Measurements from ENCODE around the gene DUS1L.

The DUS1L gene

DNA sequence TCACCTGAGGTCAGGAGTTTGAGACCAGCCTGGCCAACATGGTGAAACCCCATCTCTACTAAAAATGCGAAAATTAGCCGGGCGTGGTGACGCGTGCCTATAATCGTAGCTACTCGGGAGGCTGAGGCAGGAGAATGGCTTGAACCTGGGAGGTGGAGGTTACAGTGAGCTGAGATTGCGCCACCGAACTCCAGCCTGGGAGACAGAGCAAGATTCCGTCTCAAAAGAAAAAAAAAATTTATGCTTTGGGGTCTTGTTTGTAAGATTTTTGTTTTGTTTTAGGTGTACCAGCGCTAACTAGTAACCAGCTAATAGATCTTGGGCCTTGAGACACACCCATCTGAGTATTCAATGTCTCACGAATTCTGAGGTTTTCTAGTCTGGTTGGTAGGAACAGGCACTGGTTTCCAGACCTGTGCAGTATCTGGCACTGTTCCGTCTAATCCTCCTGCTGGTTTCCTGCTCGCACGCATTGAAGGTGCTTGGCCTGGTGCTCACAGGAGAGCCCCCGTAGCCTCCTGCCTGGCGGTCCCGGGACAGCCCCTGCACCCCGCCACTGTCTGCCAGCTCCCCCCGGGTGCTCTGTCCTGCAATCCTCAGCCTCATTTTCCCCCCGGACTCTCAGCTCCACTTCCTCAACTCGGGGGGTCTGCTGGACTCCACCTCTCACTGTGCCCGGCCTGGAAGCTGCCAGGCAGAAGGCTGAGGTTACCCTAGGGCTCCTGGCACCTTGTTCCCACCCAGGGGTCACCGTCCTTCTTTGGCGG lies 10.6 kb upstream of the DUS1L start:
- no peak for DNase-seq

DNA sequence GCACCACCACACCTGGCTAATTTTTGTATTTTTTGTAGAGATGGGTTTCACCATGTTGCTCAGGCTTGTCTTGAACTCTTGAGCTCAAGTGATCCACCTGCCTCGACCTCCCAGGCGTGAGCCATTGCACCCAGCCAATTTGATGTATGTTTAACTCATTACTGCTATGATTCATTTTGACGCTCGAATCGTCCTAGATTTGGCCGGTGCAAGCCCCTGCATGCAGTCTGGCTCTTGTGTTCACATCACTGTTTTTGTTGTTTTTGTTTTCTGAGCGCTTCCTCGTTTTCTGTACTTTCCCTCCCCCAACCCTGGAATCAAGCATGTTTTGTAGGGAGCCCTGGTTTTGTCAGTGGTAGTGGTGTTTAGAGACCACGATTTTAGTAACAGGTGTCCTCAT lies 7.8 kb upstream of the DUS1L start:
- DNase-seq: no peak

DNA sequence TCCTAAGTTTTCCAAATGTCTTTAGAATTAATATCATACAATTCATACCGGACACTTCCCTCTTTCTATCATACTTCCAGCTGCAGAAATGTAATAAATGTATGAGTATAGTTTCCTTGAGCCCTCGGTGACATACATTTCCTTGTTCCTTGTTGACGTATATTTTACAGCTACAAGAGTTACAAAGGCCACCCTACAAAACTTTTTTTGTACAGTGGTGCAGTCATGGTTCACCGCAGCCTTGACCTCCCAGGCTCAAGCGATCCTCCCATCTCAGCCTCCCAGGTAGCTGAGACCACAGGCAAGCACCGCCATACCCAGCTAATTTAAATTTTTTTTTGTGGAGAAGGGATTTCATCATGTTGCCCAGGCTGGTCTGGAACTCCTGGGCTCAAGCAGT lies 7.2 kb upstream of the DUS1L start:
- no peak for DNase-seq

DNA sequence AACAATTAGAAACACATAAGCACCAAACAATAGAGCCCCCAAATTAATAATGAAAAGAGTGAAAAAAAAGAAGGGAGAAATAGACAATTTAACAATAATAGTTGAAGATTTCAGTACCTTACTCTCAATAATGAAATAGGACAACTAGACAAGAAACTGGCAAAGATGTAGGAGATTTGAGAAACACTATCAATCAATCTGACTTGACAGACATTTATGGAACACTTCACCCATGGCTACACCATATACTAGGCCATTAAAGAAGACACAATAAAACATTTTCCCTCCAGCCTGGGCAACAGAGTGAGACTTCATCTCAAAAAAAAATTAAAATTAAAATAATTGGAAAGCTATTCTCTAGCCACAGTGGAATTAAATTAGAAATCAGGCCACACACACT lies 5.0 kb upstream of the DUS1L start:
- DNase-seq: no peak

DNA sequence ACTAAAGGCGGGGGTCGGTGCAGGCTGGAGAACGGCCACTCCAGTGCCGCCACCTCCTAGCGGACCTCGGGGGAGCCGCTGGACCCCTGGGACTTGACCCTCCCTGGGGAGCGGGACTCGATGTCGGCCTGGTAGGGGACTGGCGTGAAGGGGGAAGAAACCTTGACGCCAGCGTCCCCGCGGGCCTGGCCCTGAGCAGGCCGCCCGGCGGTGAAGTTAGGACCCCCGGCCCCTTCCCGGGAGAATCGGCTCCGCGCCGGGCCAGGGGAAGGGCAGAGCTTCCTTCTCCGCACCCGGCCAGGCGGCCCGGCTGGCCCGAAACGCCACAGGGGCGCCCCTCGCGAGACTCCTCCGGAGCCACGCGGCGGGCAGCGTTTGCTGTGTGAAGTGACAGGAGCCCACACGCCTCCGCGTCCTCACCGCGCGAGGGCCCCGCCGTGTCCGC lies 389 bp downstream of the DUS1L start:
- peak; percentile 43 for DNase-seq

DNA sequence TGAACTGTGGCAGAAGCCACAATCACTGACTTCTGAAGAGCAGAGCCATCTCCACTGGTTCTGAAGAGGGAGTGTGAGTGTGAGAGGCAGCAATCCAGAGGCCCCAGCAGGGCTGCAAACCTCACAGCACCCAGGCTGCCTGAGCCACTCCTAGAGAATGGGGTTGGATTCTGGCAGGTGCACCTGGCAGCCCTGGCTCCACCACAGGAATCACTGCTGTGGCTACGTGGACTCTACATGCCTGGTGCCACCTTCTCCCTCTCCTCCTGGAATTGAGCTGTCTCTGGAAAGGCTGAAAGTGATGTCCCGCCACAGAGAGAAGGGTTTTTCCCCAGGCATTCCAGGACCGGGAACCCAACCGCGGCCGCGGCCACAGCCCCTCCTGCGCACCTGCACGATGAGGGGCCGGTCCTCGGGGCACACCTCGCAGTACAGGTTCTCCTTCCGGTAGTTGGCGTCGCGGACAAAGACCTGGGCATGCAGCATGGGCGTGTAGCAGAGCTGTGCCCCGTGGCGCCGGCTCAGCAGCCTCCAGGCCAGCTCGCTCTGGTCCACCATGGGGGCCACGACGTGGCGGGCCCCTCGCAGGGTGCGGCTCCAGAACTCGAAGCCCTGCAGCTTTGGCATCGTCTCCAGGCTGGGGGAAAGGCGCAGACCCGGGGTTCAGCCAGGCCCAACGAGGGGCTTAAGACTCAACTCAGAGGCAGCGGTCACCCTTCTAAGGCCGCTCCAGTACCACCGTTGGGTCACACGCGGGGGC lies 991 bp downstream of the DUS1L start:
- DNase-seq: peak; percentile 8

DNA sequence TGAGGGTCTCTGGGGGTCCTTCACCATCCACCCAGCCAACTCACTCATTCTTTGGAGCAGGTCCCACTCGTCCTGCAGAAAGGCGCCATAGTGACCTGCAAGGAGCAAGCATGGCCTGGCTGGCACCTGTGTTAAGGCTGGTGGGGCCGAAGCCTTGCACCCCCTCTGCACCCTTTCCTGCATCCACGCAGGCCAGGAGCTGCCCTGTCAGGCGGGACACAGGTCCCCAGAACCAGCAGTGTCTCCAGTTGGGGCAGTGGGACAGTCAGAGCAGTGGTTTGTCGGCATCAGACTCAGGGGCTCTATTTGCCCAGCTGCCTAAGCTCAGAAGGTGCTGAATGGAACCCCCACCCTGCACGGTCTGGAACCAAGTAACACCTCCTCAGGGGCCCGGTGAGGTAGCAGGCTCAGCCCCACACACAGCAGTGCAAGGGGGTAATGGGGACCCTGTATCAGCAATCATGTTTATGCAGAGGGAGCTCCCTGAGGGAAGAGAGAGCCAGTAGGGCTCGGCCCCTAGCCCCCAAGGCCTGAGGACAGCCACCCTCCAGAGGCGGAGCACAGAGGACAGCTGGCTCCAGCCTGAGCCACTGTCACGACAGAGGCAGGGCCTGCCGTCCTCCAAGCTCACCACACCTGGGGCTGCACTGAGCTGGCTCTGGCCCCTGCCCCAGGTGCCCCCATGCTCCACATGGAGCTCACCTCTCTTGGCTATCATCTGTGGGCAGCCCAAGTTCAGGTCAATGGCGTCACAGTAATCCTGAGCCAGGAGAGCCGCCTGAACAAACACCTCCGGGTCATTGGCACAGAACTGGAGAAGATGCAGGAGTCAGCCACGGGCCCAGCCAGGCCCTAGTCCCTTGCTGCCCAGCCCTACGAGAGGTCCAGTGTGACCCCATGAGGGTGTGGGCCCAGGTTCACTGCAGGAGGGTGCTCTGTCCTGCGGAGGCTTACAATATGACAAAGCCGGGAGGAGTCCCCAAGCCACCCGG lies 1.9 kb downstream of the DUS1L start:
- DNase-seq: no peak

DNA sequence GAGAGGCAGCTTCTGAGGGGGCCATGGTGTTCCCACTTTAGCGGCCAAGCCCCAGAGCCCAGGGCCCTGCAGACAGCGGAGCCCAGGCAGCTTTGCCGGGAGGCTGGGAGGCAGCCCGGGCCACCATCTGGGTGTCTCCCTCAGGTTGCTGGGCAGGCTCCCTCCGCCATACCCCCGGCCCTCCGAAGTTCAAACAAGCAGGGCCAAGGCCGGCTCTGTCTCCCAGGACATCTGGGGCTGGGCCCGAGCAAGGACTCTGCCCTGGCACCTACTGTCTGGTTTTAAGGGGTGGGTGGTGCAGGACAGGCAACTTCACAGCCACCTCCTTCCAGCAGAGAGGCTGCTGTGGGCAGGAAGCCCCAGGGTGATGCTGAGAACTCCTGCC lies 2.6 kb downstream of the DUS1L start:
- DNase-seq: no peak

DNA sequence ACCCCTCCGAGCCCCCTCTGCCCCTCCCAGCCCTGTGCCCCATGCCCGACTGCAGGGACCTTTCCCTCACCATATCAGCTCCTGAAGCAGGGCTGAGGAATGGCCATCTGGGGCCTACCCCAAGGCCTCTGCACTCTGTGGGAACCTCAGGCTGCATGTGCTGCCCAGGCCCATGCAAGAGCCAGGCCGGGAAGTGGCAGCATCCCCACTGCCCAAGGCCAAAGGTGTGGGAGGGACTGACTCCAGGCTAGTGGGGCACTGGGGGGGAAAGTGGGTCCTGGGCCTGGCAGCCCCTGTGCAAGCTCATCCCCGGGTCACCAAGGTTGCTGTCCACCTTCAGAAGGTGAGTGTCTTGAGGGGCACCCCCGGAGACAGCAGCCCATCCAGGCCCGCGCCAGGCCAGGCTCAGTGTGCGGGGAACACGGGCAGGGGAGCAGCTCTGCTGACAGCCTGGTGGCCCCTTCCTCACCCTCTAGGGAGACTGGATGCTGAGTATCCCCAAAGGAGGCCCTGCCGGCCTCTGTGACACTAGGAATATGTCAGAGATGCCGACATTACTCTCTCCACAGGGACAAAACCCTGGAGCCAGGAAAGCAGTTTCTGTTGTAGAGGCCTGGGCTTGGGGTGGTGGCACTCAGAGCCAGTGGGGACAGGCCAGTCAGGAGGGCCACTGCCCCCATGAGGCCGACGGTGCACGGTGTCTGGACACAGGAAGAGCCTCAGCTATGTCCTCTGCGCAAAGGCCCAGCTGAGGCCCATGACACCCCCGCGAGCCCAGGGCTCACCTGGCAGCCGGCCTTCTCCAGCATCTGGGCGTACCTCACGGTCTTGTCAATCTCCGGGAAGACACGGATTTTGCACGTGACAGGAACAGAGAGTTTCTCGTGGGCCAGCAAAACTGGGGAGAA lies 3.3 kb downstream of the DUS1L start:
- peak; percentile 3 for DNase-seq

DNA sequence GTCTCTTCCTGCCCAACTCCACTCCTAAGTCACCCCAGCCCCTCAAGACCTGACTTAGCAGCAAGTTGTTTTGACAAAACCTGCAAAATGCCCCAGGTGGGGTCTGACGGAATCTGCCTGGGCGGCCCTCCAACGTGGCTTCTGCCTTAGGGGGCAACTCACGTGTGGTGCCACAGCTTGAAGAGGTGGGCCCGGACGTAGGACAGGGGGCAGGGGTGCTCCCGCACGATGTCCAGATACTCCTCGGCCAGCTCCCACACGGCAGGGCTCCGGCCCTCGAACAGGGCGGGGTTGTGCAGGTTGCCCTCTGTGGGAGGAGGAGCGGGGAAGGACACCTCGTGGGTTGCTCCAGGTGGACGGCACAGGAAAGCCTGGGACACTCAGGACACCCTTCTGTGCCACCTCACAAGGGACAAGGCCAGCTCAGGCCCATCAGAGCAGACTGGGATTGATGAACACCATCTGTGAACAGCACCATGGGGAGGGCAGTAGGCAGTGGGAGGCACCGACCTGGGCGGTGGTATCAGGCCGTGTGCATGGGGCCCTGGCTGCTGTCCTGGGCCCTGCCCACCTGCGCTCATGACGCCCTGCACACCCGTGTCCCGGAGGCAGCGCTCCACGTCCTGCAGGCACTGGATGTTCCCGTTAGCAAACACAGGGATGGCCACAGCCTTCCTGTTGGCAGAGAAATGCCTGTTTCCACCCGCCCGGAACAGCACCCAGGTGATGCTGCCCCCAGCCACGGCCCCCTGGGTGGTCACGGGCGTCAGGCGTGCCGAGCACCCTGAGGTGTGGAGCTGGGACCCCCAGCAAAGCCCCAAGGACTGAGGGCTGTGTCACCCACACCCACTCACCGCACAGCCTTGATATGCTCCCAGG lies 4.3 kb downstream of the DUS1L start:
- no peak for DNase-seq

DNA sequence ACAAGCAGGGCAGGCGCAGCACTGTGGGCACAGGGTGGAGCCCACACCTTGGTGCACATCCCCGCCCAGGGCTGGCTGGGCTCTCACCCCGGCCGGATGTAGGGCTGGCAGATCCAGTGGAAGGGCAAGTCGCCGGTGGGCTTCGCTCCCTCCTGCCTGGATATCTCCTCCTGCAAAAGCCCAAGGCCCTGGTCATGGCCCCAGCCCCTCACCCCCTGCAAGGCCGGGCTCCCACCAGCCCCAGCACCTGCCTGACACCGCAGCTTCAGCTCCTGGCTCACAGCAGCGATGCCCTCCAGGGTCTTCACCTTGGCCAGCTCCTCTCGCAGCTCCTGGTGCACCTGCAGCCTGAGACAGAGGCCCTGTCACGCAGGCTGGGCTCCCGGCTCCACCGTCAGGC lies 5.0 kb downstream of the DUS1L start:
- peak; percentile 2 for DNase-seq

DNA sequence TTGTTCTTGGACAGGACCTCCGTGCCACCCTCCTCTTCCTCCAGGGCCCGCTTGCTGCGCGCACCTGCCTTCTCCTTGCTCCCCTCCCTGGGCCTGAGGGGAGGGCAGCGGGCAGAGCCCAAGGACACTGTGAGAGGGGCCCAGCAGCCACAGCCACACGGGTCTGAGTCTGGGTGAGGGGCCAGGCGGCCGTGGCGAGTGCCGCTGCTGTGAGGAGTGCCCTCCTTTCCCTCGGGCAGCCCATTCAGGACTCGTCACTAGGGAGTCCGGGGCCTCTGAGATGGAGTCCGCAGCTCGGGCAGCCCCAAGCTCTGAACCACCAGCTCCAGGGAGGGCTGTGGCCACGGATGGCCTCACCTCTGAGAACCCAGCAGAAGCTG lies 5.6 kb downstream of the DUS1L start:
- no peak for DNase-seq

DNA sequence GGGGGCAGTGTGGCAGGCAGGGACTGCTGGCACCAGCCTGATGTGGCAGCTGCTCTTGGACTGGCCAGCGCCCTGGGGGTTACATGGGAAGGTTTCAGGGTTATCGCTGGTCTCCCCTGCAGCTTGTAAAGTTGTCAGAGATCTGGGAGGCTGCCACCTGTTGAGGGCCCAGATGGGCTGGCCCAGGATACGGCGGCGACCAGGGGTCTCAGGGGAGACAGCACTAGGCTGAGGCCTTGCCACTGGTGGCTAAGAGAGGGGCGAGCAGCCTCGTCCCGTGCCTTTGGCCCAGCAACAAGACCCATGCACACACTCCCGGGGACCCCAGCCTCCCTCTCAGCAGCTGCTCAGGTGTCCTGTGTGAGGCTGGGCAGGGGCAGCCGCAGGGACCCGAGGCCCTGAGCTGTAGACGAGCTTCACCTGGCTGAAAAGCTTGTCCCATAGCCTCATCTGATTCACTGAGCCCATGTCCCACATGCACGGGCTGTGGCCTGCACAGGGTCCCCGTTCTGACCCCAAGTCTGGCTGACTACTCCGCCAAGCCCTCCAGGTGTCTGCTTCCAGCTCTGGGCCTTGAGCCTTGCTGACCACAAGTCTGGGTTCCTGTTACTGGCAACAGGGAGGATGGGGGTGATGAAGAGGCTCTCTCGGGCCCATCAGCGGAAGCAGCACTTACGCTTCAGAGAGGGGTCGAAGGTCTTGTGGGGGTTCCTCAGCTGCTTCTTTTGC lies 6.2 kb downstream of the DUS1L start:
- peak; percentile 4 for DNase-seq

DNA sequence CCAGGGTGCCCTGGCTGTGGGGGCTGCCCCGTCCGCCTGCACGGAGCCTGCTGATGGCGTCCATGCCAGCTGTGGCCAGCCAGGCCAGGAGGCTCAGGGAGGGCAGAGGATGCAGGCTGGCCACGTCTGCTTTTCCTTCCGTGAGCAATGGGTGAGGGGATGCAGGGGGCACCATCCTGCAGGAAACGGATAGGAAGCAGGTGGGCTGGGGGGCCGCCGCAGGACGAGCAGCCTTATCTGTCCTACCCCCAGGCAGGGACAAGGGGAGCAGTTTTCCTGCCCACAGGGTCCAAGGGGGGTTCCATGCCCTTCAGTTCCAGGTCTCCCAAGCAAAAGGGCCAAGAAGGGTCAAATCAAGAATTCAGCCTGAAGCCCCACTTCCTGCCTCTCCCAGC lies 6.8 kb downstream of the DUS1L start:
- DNase-seq: peak; percentile 2

DNA sequence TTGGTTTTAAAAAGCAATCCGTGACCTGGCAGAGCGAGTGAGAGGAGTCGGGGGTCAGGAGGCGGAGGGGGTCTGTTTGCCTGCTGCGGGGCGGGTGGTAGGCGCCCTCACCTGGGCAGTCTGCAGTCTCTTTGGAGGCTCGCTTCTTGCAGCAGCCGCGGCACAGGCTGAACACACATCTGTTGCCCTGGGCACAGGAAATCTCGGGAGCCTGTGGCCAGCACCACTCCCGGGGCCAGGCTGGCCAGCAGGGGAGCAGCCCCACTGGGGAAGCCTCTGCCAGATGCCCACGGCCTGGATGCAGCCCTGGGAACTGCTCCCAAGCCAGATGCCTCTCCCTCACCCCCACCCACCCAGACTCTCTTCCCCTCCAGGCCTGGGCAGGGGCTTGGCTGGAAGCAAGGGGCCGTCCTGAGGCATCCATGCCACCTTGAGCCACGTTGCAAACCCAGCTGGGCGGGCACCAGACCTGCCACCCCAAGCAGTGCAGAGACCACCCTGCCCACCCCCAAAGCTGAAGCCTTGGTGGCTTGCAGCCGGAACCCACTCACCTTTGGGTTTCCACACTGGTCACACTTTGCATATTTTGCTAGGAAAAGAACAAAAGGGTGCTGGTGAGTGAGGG lies 7.3 kb downstream of the DUS1L start:
- DNase-seq: peak; percentile 4

DNA sequence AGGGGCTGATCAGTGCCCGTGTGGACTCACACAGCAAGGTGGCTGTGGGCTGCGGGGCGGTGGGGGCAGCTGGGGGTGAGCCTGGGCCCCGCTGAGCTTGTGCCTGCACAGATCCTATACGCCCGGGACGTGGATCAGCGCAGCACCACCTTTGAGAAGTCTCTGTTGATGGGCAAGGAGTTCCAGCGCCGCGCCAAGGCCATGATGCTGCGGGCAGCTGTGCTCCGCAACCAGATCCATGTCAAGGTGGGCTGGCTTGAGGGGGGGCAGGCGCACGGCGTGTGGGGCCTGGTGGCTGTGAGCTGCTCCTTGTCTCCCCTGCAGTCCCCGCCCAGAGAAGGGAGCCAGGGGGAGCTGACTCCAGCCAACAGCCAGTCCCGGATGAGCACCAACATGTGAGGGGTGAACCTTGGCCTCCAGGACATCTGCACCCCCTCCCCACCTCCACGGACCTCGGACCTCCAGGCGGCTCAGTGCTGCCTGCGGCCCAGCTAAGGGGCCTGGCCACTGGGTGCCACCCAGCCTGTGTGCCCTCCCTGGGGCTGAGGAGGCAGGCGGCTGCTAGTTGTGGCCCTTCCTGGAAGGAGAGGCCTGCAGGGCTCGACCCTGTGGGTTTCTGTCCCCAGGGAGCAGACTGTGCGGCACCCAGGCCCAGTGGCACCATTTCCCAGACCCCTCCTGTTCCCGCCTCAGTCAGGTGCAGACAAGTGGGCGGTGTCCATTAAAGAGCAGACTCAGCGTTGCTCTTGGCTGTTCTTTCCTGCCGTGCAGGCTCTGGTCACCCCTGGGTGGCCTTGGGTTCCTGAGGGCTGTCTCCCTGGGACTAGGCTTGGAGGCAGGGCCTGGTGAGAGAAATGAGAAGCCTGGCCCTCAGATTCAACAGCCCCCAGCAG lies 8.6 kb downstream of the DUS1L start:
- DNase-seq: peak; percentile 7

DNA sequence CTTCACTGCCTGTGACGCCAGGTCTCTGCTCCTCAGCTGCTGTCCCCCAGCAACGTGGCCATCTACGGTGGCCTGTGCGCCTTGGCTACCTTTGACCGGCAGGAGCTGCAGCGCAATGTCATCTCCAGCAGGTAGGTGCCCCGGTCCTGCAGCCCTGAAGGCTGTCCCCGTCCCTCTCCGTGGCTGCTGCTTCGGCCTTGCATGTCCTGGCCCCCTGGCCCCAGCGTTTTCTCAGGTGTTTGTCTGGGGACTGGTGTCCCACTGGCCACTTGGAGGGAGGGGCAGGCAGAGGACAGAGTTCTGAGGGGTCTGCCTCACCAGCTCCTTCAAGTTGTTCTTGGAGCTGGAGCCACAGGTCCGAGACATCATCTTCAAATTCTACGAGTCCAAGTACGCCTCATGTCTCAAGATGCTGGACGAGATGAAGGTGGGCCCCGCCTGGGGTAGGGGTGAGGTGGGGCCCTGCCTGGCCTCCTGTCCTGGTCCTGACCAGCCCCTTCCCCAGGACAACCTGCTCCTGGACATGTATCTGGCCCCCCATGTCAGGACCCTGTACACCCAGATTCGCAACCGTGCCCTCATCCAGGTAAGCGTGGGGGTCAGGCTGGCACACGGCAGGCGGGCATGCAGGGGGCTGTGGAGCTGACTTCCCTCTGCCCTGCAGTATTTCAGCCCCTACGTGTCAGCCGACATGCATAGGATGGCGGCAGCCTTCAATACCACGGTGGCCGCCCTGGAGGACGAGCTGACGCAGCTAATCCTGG lies 9.5 kb downstream of the DUS1L start:
- peak; percentile 4 for DNase-seq
